Sigmoid colon (tissue), 7 donors: ENCODE data around the gene PIGQ. TPM values are rescaled to one million over a fixed set of nuclear protein-coding genes. Genes with fewer than 3 reads are reported as not detected.
A peak's percentile ranks its signal among the peaks of the same experiment; 100 is the strongest.

Source experiments
- DNase-seq: peaks from one replicate; pipeline ENCODE4 v3.0.0-alpha.2; 2019
- H3K27ac ChIP-seq, 4 donors: fragments of 200-600 bp; sonication (generic); one replicate each; pipeline ENCODE4 v1.5.1; 2016 to 2019; ENCODE audit warnings: mild to moderate bottlenecking in 1 of 4
- H3K27me3 ChIP-seq, 3 donors: fragments of 200-600 bp; sonication (generic); one replicate each; pipeline ENCODE4 v1.5.1; 2019; ENCODE audit warnings: mild to moderate bottlenecking in 1 of 3
- H3K36me3 ChIP-seq, 4 donors: fragments of 200-600 bp; sonication (generic); one replicate each; pipeline ENCODE4 v1.5.1; 2016 to 2019
- H3K4me1 ChIP-seq, 4 donors: fragments of 200-600 bp; sonication (generic); one replicate each; pipeline ENCODE4 v1.5.1; 2017 to 2019
- H3K4me3 ChIP-seq, 4 donors: fragments of 200-600 bp; sonication (generic); one replicate each; pipeline ENCODE4 v1.5.1; 2017 to 2019; ENCODE audit warnings: mild to moderate bottlenecking in 2 of 4, moderate library complexity in 1 of 4
- H3K9me3 ChIP-seq, 4 donors: fragments of 200-600 bp in 3 of 4; sonication (generic) in 3 of 4; one replicate each; pipeline versions ENCODE4 v1.5.1 to v1.6.1; 2013 to 2019
- EP300 ChIP-seq, 4 donors: sonication (generic); formaldehyde crosslinking; IDR thresholded peaks; one replicate each; pipeline ENCODE4 v1.6.1; 2017; ENCODE audit warnings: antibody characterized with exemption in 4 of 4
- POLR2A ChIP-seq, 2 donors: fragments of 450-650 bp; IDR thresholded peaks; one replicate each; pipeline ENCODE4 v1.6.1; 2016; ENCODE audit warnings: antibody characterized with exemption in 2 of 2, mild to moderate bottlenecking in 2 of 2, moderate library complexity in 2 of 2
- POLR2AphosphoS5 ChIP-seq, 4 donors: sonication (generic); formaldehyde crosslinking; IDR thresholded peaks; one replicate each; pipeline ENCODE4 v1.6.1; 2017; ENCODE audit warnings: antibody characterized with exemption in 4 of 4
- WGBS, 2 donors: extraction: QIAGEN DNeasy Blood & Tissue Kit; methylation state at CpG; one replicate each; pipeline ENCODE4 v1.1.7; 2013; 5-methylcytosine and 5-hydroxymethylcytosine counted together
- intact Hi-C: fragments of 100-400 bp; cut with DNase I; formaldehyde crosslinking; loops from one replicate; pipeline ENCODE4 v1.15.1; 2023
- polyA plus RNA-seq, 3 donors: library from polyadenylated mRNA; stranded (reverse); fragments of 200-250 nt; gene quantifications; one replicate each; pipeline ENCODE4 v1.2.3, GENCODE V29; 2013
- total RNA-seq, 4 donors: library from RNA; depleted of rRNA; stranded (reverse); fragments of >200 nt; gene quantifications; one replicate each; pipeline ENCODE4 v1.1.0, GENCODE V29; 2016
- TF ChIP-seq, protein P1 (sequence below), 4 experiments: fragments of 450-650 bp in 3 of 4; fragments of 200-600 bp in 1 of 4; IDR thresholded peaks; one replicate each; pipeline ENCODE4 v1.5.1; 2016 to 2019; ENCODE audit warnings: antibody characterized with exemption in 4 of 4, mild to moderate bottlenecking in 3 of 4, moderate library complexity in 2 of 4
- donor health status: healthy with polysubstance abuse.
- donor health status: Bipolar disorder and iron deficiency.
- donor health status: healthy.

Gene PIGQ
- total and polyA plus RNA-seq, 7 donors, result 11.1 to 47.4 (median 17.8) TPM

DNA sequence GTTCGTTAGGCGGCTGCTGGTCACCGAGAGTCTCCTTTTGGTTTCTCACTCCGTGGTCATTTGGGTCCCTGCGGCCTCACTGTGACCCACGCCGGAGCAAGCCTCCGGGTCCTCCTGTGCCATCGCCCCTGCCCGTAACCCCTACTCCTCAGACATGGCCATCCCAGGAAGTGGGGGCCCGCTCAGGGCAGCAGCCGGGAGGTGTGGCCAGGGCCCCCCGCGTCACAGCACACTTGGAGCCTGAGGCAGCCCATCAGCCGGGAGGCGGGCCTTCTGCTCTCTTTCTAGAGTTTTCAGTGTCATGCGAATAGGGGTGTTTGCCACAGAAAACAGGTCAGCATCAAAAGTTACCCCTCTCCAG, 53.1 kb downstream of the PIGQ start:
- intact Hi-C loops, result no loop called here
- H3K4me3 ChIP-seq, result no peak overlapping the region
- TF ChIP-seq POLR2A (IDR thresholded peaks at IDR 0.05), result no peak
- TF ChIP-seq POLR2AphosphoS5 (IDR thresholded peaks at IDR 0.05), result no peak
- no peak for TF ChIP-seq EP300 (IDR thresholded peaks at IDR 0.05)
- TF ChIP-seq, protein P1, sequence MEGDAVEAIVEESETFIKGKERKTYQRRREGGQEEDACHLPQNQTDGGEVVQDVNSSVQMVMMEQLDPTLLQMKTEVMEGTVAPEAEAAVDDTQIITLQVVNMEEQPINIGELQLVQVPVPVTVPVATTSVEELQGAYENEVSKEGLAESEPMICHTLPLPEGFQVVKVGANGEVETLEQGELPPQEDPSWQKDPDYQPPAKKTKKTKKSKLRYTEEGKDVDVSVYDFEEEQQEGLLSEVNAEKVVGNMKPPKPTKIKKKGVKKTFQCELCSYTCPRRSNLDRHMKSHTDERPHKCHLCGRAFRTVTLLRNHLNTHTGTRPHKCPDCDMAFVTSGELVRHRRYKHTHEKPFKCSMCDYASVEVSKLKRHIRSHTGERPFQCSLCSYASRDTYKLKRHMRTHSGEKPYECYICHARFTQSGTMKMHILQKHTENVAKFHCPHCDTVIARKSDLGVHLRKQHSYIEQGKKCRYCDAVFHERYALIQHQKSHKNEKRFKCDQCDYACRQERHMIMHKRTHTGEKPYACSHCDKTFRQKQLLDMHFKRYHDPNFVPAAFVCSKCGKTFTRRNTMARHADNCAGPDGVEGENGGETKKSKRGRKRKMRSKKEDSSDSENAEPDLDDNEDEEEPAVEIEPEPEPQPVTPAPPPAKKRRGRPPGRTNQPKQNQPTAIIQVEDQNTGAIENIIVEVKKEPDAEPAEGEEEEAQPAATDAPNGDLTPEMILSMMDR (IDR thresholded peaks at IDR 0.05), result no peak
- peak; percentile 66 for DNase-seq
- H3K27me3 ChIP-seq, result no peaks in the 10 kb centered on the region
- no peaks in the 10 kb centered on the region for H3K9me3 ChIP-seq
- H3K27ac ChIP-seq, result peak overlapping the region in 3 of 4 donors; percentile 69 to 73 (median 71)
- peaks cover 0 to 15% (median 8%) of the 10 kb centered on the region in 4 donors for H3K36me3 ChIP-seq
- H3K4me1 ChIP-seq, result peaks cover 0 to 30% (median 21%) of the 10 kb centered on the region in 4 donors
- WGBS, 2 donors, result 92 to 96% methylated on average over 17 of the region's 17 CpGs

DNA sequence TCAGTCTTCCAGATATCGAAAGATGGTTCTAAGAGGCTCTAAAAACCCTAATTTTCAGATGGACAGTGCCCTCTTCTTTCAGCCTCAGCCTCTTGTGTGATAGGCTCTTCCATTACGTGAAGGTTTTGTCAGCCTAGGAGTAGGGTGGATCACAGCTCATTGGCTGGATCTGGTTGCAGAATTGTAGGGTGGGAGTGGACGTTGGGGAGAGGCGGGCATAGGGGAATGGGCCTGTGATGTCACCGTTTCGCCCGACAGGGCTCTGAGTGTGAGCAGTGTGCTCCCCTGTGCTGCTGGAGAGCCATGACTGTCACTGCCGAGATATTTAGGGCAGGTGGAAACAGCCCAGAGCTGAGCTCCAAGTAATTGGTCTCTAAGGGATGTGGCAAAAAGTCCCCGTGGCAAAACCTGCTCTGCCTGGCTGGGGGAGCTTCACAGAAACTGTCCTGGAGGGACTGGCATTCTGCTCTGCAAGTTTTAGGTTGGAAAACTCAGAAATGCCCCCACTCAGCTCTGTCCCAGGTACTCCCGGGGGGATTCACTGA, 54.8 kb downstream of the PIGQ start:
- WGBS, 2 donors, result 84 to 88% methylated on average over 10 of the region's 10 CpGs

DNA sequence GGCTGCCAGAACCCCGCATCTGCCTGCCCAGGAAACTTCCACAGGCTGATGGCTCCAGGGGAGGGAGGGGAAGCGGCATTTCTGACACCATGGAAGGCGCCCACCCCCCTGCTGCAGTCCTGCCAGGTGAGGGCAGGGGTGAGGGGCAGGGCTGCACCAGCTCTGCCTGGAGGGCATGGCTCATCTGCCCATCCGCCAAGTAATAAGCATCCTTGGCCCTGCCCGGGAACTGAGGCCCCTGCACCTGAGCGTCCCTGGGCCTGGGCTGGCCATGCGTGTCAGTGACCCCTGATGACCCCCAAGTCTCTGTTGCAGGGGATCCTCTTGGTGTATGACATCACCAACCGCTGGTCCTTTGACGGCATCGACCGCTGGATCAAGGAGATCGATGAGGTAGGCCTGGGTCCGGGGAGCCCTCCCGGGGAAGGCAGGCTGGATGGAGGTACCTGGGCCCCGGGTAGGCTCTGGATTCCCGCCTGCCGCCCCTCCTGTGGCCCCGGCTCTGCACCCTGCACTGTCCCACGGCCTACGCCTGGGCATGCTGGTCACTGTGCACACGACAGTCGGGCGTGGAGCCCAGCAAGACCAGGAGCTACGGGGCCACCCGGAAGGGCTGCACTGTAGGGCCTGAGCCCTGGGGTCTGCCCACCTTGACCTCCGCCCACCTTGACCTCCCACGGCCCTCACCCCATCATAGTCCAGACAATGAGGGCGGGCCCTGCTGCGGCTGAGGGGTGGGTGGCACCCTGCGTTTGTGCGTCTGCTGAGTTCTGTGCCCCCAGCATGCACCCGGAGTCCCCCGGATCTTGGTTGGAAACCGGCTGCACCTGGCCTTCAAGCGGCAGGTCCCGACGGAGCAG, 55.6 kb downstream of the PIGQ start:
- Histone ChIP-seq H3K27ac (peak overlapping the region in 1 of 4 donors; percentile 82), H3K4me3 (no peak overlapping the region), H3K36me3 (peaks cover 0 to 20% (median 10%) of the 10 kb centered on the region in 4 donors), H3K27me3 (no peaks in the 10 kb centered on the region), H3K4me1 (peaks cover 0 to 42% (median 30%) of the 10 kb centered on the region in 4 donors), H3K9me3 (no peaks in the 10 kb centered on the region)
- 93 to 96% methylated on average over 37 of the region's 37 CpGs for WGBS, 2 donors
- no peak for TF ChIP-seq EP300 (IDR thresholded peaks at IDR 0.05)
- TF ChIP-seq POLR2A (IDR thresholded peaks at IDR 0.05), result no peak
- TF ChIP-seq, protein P1 (IDR thresholded peaks at IDR 0.05), result no peak
- TF ChIP-seq POLR2AphosphoS5 (IDR thresholded peaks at IDR 0.05), result no peak
- intact Hi-C loops, result no loop called here
- DNase-seq, result peak; percentile 63

More for the DNA sequence above, 54.8 kb downstream of the PIGQ start:
- TF ChIP-seq, protein P1 (IDR thresholded peaks at IDR 0.05), result no peak
- no peak for TF ChIP-seq EP300 (IDR thresholded peaks at IDR 0.05)
- no peak for TF ChIP-seq POLR2AphosphoS5 (IDR thresholded peaks at IDR 0.05)
- no peak for TF ChIP-seq POLR2A (IDR thresholded peaks at IDR 0.05)
- DNase-seq, result no peak
- Histone ChIP-seq H3K9me3 (no peaks in the 10 kb centered on the region), H3K36me3 (peaks cover 0 to 20% (median 10%) of the 10 kb centered on the region in 4 donors), H3K4me3 (no peak overlapping the region), H3K4me1 (peaks cover 0 to 35% (median 22%) of the 10 kb centered on the region in 4 donors), H3K27ac (no peak overlapping the region), H3K27me3 (no peaks in the 10 kb centered on the region)
- intact Hi-C loops, result no loop called here

DNA sequence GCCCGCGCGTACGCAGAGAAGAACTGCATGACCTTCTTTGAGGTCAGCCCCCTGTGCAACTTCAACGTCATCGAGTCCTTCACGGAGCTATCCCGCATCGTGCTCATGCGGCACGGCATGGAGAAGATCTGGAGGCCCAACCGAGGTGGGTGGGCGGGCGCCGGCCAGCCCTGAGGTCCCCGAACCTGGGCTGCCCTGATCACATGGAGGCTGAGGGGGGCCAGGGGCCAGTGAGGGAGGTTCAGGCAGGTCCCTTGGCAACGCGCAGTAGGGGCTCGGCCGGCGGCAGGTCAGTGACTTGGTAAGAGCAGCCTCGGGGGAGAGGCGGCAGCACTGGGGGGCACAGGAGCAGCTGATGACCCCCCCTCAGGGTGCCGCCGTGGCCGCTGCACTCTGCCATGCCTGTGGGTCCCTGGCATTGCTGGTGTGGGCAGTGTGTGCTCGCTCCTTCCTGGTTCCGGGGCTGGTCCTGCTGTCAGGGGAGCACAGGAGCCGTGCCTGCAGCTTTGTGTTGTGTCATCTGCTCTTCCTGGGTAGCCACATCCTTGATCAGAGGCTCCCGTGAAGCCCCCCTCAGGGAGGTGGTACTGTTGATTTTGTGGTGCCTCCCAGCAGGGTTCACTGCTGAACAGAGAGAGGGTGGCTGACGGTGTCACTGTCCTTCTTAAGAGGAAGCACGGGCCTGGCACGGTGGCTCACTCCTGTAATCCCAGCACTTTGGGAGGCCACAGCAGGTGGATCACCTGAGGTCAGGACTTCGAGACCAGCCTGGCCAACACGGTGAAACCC, 56.4 kb downstream of the PIGQ start:
- peak; percentile 59 for DNase-seq
- Histone ChIP-seq H3K36me3 (peaks cover 0 to 20% (median 10%) of the 10 kb centered on the region in 4 donors), H3K9me3 (no peaks in the 10 kb centered on the region), H3K4me3 (no peak overlapping the region), H3K4me1 (peaks cover 0 to 47% (median 35%) of the 10 kb centered on the region in 4 donors), H3K27ac (peak overlapping the region in 3 of 4 donors; percentile 69 to 82 (median 70)), H3K27me3 (peaks cover 0 to 4% (median 0%) of the 10 kb centered on the region in 3 donors)
- WGBS, 2 donors, result 95% methylated on average over 35 of the region's 35 CpGs
- intact Hi-C loops, result no loop called here
- TF ChIP-seq POLR2A (IDR thresholded peaks at IDR 0.05), result no peak
- no peak for TF ChIP-seq POLR2AphosphoS5 (IDR thresholded peaks at IDR 0.05)
- TF ChIP-seq EP300 (IDR thresholded peaks at IDR 0.05), result no peak
- TF ChIP-seq, protein P1 (IDR thresholded peaks at IDR 0.05), result no peak
